Adrenal gland (tissue), 5 donors: Measurements from ENCODE around the gene MC1R.

Experiments used
- POLR2A ChIP-seq, 2 donors: fragments of 450-650 bp; IDR thresholded peaks; one replicate each; pipeline ENCODE4 v1.6.1; 2017; ENCODE audit warnings: antibody characterized with exemption in 2 of 2, mild to moderate bottlenecking in 2 of 2, moderate library complexity in 1 of 2
- TF ChIP-seq, protein P1 (sequence below), 6 experiments: fragments of 450-650 bp in 4 of 6; fragments of 200-600 bp in 2 of 6; sonication (generic) in 1 of 6; IDR thresholded peaks; 1 replicate in 5 of 6; 2 replicates in 1 of 6; pipeline versions ENCODE4 v1.5.1 to v1.8.0; 2016 to 2021; ENCODE audit warnings: antibody characterized with exemption in 6 of 6, mild to moderate bottlenecking in 2 of 6, moderate library complexity in 1 of 6
- donor health status: DM: no; HTN: no; CAD: no.

DNA sequence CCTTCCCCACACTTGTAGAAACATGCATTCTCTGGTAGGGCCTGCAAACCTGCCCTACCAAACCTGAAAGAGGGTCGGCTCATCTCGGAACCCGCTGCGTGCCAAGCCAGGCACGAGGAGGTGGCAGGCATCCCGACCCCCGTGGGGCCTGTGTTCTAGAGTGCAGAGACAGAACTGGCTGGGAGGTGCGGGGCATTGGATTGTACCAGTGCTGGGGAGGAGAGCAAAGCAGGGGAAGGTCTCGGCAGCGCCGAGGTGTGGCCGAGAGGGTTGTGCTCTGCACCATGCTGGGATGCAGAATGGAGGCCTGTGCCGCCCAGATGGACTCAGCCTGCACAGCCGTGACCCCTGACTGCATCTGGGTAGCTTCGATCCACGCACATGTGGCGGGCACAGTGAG lies 17.8 kb upstream of the MC1R start:
- TF ChIP-seq, protein P1, sequence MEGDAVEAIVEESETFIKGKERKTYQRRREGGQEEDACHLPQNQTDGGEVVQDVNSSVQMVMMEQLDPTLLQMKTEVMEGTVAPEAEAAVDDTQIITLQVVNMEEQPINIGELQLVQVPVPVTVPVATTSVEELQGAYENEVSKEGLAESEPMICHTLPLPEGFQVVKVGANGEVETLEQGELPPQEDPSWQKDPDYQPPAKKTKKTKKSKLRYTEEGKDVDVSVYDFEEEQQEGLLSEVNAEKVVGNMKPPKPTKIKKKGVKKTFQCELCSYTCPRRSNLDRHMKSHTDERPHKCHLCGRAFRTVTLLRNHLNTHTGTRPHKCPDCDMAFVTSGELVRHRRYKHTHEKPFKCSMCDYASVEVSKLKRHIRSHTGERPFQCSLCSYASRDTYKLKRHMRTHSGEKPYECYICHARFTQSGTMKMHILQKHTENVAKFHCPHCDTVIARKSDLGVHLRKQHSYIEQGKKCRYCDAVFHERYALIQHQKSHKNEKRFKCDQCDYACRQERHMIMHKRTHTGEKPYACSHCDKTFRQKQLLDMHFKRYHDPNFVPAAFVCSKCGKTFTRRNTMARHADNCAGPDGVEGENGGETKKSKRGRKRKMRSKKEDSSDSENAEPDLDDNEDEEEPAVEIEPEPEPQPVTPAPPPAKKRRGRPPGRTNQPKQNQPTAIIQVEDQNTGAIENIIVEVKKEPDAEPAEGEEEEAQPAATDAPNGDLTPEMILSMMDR (IDR thresholded peaks at IDR 0.05), result no peak
- TF ChIP-seq POLR2A (IDR thresholded peaks at IDR 0.05), result no peak
